GM12878 (cell line): ENCODE measurements around the gene SLC30A7. TPM values are rescaled to one million over a fixed set of nuclear protein-coding genes. Genes with fewer than 3 reads are reported as not detected.
"Not testable (repeated sequence)": the region's sequence is repeated elsewhere in the genome, so short reads cannot be mapped to it uniquely, and the experiment has no call there.

Experiments
- ATAC-seq: fragments of 200-7000 bp; cut with Tn5 transposase; 3 replicates; pipeline ENCODE4 v1.9.1; 2020; ENCODE audit warnings: mild to moderate bottlenecking, moderate library complexity
- BruUV-seq: library from RNA; stranded (reverse); fragments of 400-500 nt; replicated peaks from 2 replicates; lab custom pipeline; 2021; lab: Mats Ljungman, UMichigan
- CTCF ChIA-PET: fragments of 300-600 bp; sonication (Branson Sonifier 250); formaldehyde crosslinking; extraction: SDS; loops from one replicate; lab custom pipeline; 2021; ENCODE audit warnings: inconsistent platforms; lab: Yijun Ruan, JAX
- POLR2A ChIA-PET: fragments of 350-600 bp; formaldehyde crosslinking; extraction: SDS; loops from one replicate; lab custom pipeline; 2021; ENCODE audit warnings: inconsistent platforms; lab: Charles Lee
- RAD21 ChIA-PET: fragments of 300-600 bp; sonication (Branson Sonifier 250); formaldehyde crosslinking; loops from one replicate; lab custom pipeline; 2023; ENCODE audit warnings: antibody characterized with exemption; ENCODE audit not compliant: unreplicated experiment; lab: Charles Lee
- SMC1A ChIA-PET: fragments of 300-600 bp; sonication (Branson Sonifier 250); formaldehyde crosslinking; loops from one replicate; lab custom pipeline; 2023; ENCODE audit not compliant: unreplicated experiment, uncharacterized antibody; lab: Charles Lee
- DNase-seq: peaks from one replicate; pipeline ENCODE4 v3.0.0-alpha.2; 2011; ENCODE audit warnings: low read depth, low spot score
- FAIRE-seq: peaks from 3 replicates; lab custom pipeline; 2011; peaks lifted over from hg19 to GRCh38; lab: Jason Lieb, UNC
- H2AFZ ChIP-seq: 2 replicates; pipeline ENCODE4 v1.6.0; 2011; ENCODE audit warnings: low read depth, low read length, control low read depth; ENCODE audit not compliant: control insufficient read depth
- H3K27ac ChIP-seq: 2 replicates; pipeline ENCODE4 v1.5.1; 2011; ENCODE audit warnings: control low read depth; ENCODE audit not compliant: control insufficient read depth, insufficient read depth
- H3K27me3 ChIP-seq, 2 experiments: replicated peaks in 1 of 2; 2 replicates each; pipeline versions ENCODE4 v1.6.0 to v1.6.1; 2011; ENCODE audit warnings: low read length in 1 of 2; ENCODE audit not compliant: control insufficient read depth in 2 of 2, insufficient read depth in 2 of 2
- H3K36me3 ChIP-seq, 2 experiments: 2 replicates each; pipeline ENCODE4 v1.5.1; 2011; ENCODE audit warnings: low read length in 1 of 2; ENCODE audit not compliant: control insufficient read depth in 2 of 2, insufficient read depth in 2 of 2
- H3K4me1 ChIP-seq: 2 replicates; pipeline ENCODE4 v1.6.1; 2011; ENCODE audit warnings: mild to moderate bottlenecking, low read length, moderate library complexity, mixed read lengths; ENCODE audit not compliant: control insufficient read depth, insufficient read depth
- H3K4me2 ChIP-seq: 2 replicates; pipeline ENCODE4 v1.6.0; 2011; ENCODE audit warnings: control low read depth; ENCODE audit not compliant: control insufficient read depth, insufficient read depth
- H3K4me3 ChIP-seq: fragments of 200-600 bp; sonication (generic); 2 replicates; pipeline ENCODE4 v1.5.1; 2016
- H3K79me2 ChIP-seq: 2 replicates; pipeline ENCODE4 v1.6.0; 2011; ENCODE audit warnings: low read length; ENCODE audit not compliant: control insufficient read depth, insufficient read depth
- H3K9ac ChIP-seq: 2 replicates; pipeline ENCODE4 v1.8.0; 2011; ENCODE audit warnings: low read length, control low read depth, mixed read lengths; ENCODE audit not compliant: control insufficient read depth, insufficient read depth
- H3K9me3 ChIP-seq: replicated peaks from 3 replicates; pipeline ENCODE4 v1.5.1; 2011; ENCODE audit warnings: mild to moderate bottlenecking, low read length; ENCODE audit not compliant: control insufficient read depth, insufficient read depth
- H4K20me1 ChIP-seq: 2 replicates; pipeline ENCODE4 v1.6.0; 2011; ENCODE audit not compliant: control insufficient read depth, insufficient read depth
- ATF2 ChIP-seq: IDR thresholded peaks from 2 replicates; pipeline ENCODE4 v1.6.1; 2012; ENCODE audit warnings: low read length, inconsistent platforms
- CBX5 ChIP-seq: sonication (generic); IDR thresholded peaks from 2 replicates; pipeline ENCODE4 v1.6.1; 2016; ENCODE audit warnings: low read depth, moderate library complexity, mild to moderate bottlenecking, inconsistent platforms
- GABPA ChIP-seq: IDR thresholded peaks from 2 replicates; pipeline ENCODE4 v1.6.1; 2014; ENCODE audit warnings: antibody characterized with exemption, low read depth, mild to moderate bottlenecking, inconsistent platforms
- KLF5 ChIP-seq: fragments of 450-650 bp; IDR thresholded peaks from 2 replicates; pipeline ENCODE4 v1.6.1; 2014; ENCODE audit warnings: mild to moderate bottlenecking; ENCODE audit not compliant: partially characterized antibody
- RFX5 ChIP-seq: IDR thresholded peaks from 2 replicates; pipeline ENCODE4 v1.6.1; 2011; ENCODE audit warnings: low read depth, low read length, improper control_type of control experiment
- WGBS: methylation state at CpG from one replicate; pipeline ENCODE4 v1.1.6; 2016; ENCODE audit warnings: low lambda C conversion rate; ENCODE audit not compliant: insufficient replicate concordance, insufficient coverage; ENCODE audit errors: missing lambda C conversion rate; 5-methylcytosine and 5-hydroxymethylcytosine counted together
- in situ Hi-C: fragments of 300-500 bp; cut with MboI; formaldehyde crosslinking; loops from 9 replicates; pipeline ENCODE4 v1.14.3; 2018; ENCODE audit warnings: mixed read lengths
- intact Hi-C: fragments of 100-400 bp; cut with micrococcal nuclease; formaldehyde crosslinking; loops from one replicate; pipeline ENCODE4 v1.14.2; 2022; ENCODE audit not compliant: unreplicated experiment
- polyA plus RNA-seq, 11 experiments: library from polyadenylated mRNA; depleted of rRNA in 4 of 11; unstranded in 6 of 11; stranded (reverse) in 5 of 11; fragments of >200 nt; fragmentation: Nextera tagmentation in 4 of 11; fragmentation: Illumina TruSeq in 1 of 11; extraction: Ambion mirVana in 4 of 11; extraction: Trizol in 1 of 11; gene quantifications; 1 replicate in 1 of 11; 2 replicates in 10 of 11; pipeline versions ENCODE4 v1.2.1 to v1.2.3, GENCODE V29; 2011 to 2016; ENCODE audit warnings: inconsistent platforms in 2 of 11, missing spikeins in 2 of 11, low read depth in 1 of 11
- total RNA-seq, 4 experiments: library from RNA; depleted of rRNA in 3 of 4; stranded (reverse); fragments of >200 nt in 3 of 4; fragmentation: Illumina TruSeq in 1 of 4; extraction: Trizol in 1 of 4; gene quantifications; 2 replicates each; pipeline versions ENCODE4 v1.2.1 to v1.2.3, GENCODE V29; 2013 to 2021

SLC30A7 gene
- total and polyA plus RNA-seq, 10 of the 15 experiments (the other 5 are each of a cell fraction or from before 2014, with no cell fraction given) = 4.4 to 23.3 (median 16.9) TPM

DNA sequence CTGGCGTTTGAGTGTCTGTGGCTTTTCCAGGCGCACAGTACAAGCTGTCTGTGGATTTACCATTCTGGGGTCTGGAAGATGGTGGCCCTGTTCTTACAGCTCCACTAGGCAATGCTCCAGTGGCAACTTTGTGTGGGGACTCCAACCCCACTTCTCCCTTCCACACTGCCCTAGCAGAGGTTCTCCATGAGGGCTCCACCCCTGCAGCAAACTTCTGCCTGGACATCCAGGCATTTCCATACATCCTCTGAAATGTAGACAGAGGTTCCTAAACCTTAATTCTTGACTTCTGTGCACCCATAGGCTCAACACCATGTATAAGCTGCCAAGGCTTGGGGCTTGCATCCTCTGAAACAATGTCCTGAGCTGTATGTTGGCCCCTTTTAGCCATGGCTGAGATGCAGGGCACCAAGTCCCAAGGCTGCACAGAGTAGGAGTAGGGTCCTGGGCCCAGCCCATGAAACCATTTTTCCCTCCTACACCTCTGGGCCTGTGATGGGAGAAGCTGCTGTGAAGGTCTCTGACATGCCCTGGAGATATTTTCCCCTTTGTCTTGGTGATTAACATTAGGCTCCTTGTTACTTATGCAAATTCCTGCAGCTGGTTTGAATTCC, 5.9 kb upstream of the SLC30A7 start:
- intact Hi-C loops, H3K4me2 ChIP-seq, H3K9ac ChIP-seq, H2AFZ ChIP-seq, BruUV-seq, SMC1A ChIA-PET, FAIRE-seq, H4K20me1 ChIP-seq, in situ Hi-C loops, POLR2A ChIA-PET, H3K36me3 ChIP-seq, H3K27ac ChIP-seq, CTCF ChIA-PET, ATAC-seq, H3K4me3 ChIP-seq, H3K27me3 ChIP-seq, H3K4me1 ChIP-seq, RAD21 ChIA-PET, DNase-seq: not testable (repeated sequence)
- Histone ChIP-seq H3K9me3 (peaks cover 19% of the 10 kb centered on the region), H3K79me2 (peaks cover 16% of the 10 kb centered on the region)
- WGBS = 96% methylated on average over 2 of the region's 2 CpGs
- TF ChIP-seq KLF5 (peak; percentile 67), CBX5 (peak; percentile 79; the same call in 1 of the 2 replicates)

GRCh38 chr1:100891380-100891779, 4.5 kb upstream of the SLC30A7 start:
- CTCF ChIA-PET = no interaction called here
- intact Hi-C loops = no loop called here

More at GRCh38 chr1:100891380-100891779, 4.5 kb upstream of the SLC30A7 start:
- RAD21 ChIA-PET = no interaction called here
- H3K4me1 ChIP-seq = peaks cover 8% of the 10 kb centered on the region; the same call in 1 of the 2 replicates
- TF ChIP-seq ATF2 (no peak), GABPA (no peak), RFX5 (no peak)
- POLR2A ChIA-PET = no interaction called here
- no peaks in the 10 kb centered on the region for H4K20me1 ChIP-seq
- H3K4me3 ChIP-seq = no peak overlapping the region
- H3K9ac ChIP-seq = no peak overlapping the region
- DNase-seq (no peak), ATAC-seq (no peak), FAIRE-seq (no peak)
- 100% methylated on average over 1 of the region's 1 CpG for WGBS
- no TSS peak for BruUV-seq
- in situ Hi-C loops = no loop called here
- H3K79me2 ChIP-seq = peaks cover 21% of the 10 kb centered on the region
- no peak overlapping the region for H3K27ac ChIP-seq
- no peaks in the 10 kb centered on the region for H3K36me3 ChIP-seq
- H2AFZ ChIP-seq = no peak overlapping the region
- H3K9me3 ChIP-seq = peaks cover 19% of the 10 kb centered on the region
- SMC1A ChIA-PET = interaction anchor here (0.6 kb wide), 1 partner anchor 103 kb away, joined by 3 read pairs; no protein-coding TSS in a partner anchor
- H3K27me3 ChIP-seq = no peaks in the 10 kb centered on the region
- no peak overlapping the region for H3K4me2 ChIP-seq
